ENCODE data around the gene ROPN1L. TPM values are rescaled to one million over a fixed set of nuclear protein-coding genes. Genes with fewer than 3 reads are reported as not detected.

Gene ROPN1L
- polyA plus RNA-seq, 1 donor from 2014 or later: 0.52 TPM

DNA sequence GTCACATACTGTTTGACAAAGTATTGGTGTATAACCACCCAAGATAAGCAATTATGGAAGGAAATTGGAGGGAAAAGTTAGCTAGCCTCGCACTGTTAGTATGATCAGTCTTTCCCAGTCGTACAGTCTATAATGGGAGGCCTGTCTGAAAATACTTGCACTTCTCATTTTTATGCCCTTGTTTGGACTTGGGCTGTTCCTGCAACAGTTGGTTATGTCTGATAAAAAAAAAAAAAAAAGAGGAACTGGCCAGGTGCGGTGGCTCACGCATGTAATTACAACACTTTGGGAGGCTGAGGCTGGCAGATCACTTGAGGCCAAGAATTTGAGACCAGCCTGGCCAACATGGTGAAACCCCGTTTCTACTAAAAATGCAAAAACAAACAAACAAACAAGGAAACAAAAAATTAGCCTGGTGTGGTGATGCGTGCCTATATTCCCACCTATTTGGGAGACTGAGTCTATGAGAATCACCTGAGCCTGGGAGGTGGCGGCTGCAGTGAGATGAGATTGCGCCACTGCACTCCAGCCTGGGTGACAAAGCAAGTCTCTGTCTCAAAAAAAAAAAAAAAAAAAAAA, 63.9 kb downstream of the ROPN1L start:
- H3K79me2 ChIP-seq (replicated peaks; ENCODE audit: insufficient read depth, low read length): no peaks in the 10 kb centered on the region
- no peaks in the 10 kb centered on the region for H3F3A ChIP-seq (ENCODE audit: insufficient read depth, low read length, poor library complexity, severe bottlenecking)
- H3K4me2 ChIP-seq (ENCODE audit: low read length): no peak overlapping the region
- H4K20me1 ChIP-seq (ENCODE audit: insufficient read depth): no peaks in the 10 kb centered on the region
- H3K36me3 ChIP-seq (ENCODE audit: insufficient read depth, low read length): no peaks in the 10 kb centered on the region
- no peak overlapping the region for H3K4me3 ChIP-seq (ENCODE audit: low read length)
- TF ChIP-seq, protein P1, sequence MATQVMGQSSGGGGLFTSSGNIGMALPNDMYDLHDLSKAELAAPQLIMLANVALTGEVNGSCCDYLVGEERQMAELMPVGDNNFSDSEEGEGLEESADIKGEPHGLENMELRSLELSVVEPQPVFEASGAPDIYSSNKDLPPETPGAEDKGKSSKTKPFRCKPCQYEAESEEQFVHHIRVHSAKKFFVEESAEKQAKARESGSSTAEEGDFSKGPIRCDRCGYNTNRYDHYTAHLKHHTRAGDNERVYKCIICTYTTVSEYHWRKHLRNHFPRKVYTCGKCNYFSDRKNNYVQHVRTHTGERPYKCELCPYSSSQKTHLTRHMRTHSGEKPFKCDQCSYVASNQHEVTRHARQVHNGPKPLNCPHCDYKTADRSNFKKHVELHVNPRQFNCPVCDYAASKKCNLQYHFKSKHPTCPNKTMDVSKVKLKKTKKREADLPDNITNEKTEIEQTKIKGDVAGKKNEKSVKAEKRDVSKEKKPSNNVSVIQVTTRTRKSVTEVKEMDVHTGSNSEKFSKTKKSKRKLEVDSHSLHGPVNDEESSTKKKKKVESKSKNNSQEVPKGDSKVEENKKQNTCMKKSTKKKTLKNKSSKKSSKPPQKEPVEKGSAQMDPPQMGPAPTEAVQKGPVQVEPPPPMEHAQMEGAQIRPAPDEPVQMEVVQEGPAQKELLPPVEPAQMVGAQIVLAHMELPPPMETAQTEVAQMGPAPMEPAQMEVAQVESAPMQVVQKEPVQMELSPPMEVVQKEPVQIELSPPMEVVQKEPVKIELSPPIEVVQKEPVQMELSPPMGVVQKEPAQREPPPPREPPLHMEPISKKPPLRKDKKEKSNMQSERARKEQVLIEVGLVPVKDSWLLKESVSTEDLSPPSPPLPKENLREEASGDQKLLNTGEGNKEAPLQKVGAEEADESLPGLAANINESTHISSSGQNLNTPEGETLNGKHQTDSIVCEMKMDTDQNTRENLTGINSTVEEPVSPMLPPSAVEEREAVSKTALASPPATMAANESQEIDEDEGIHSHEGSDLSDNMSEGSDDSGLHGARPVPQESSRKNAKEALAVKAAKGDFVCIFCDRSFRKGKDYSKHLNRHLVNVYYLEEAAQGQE (IDR thresholded peaks at IDR 0.05; ENCODE audit: borderline replicate concordance): no peak
- TF ChIP-seq, protein P2, sequence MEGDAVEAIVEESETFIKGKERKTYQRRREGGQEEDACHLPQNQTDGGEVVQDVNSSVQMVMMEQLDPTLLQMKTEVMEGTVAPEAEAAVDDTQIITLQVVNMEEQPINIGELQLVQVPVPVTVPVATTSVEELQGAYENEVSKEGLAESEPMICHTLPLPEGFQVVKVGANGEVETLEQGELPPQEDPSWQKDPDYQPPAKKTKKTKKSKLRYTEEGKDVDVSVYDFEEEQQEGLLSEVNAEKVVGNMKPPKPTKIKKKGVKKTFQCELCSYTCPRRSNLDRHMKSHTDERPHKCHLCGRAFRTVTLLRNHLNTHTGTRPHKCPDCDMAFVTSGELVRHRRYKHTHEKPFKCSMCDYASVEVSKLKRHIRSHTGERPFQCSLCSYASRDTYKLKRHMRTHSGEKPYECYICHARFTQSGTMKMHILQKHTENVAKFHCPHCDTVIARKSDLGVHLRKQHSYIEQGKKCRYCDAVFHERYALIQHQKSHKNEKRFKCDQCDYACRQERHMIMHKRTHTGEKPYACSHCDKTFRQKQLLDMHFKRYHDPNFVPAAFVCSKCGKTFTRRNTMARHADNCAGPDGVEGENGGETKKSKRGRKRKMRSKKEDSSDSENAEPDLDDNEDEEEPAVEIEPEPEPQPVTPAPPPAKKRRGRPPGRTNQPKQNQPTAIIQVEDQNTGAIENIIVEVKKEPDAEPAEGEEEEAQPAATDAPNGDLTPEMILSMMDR (IDR thresholded peaks at IDR 0.05; ENCODE audit: poor library complexity, severe bottlenecking): no peak
- no peak for TF ChIP-seq POLR2AphosphoS5 (IDR thresholded peaks at IDR 0.05)
- no peak for TF ChIP-seq TAF1 (IDR thresholded peaks at IDR 0.05; ENCODE audit: low read depth)
- TF ChIP-seq EZH2 (IDR thresholded peaks at IDR 0.05; ENCODE audit: borderline replicate concordance, insufficient read depth, low read length, poor library complexity, severe bottlenecking): no peak
- no peak for TF ChIP-seq MXI1 (conservative IDR thresholded peaks at IDR 0.05; ENCODE audit: poor library complexity, severe bottlenecking)
- TF ChIP-seq SMC3 (conservative IDR thresholded peaks at IDR 0.05; ENCODE audit: poor library complexity): no peak
- TF ChIP-seq EP300 (conservative IDR thresholded peaks at IDR 0.05; ENCODE audit: poor library complexity, severe bottlenecking): no peak
- TF ChIP-seq RAD21 (conservative IDR thresholded peaks at IDR 0.05): no peak
- no peaks in the 10 kb centered on the region for H3K9me3 ChIP-seq (ENCODE audit: low read length)
- H2AFZ ChIP-seq (ENCODE audit: low read depth, low read length): no peak overlapping the region
- H3K9ac ChIP-seq (ENCODE audit: low read length): no peak overlapping the region
- no peaks in the 10 kb centered on the region for H3K9me2 ChIP-seq (ENCODE audit: insufficient read depth, low read length)
- no peak overlapping the region for H3K27ac ChIP-seq (ENCODE audit: low read length)
- no peaks in the 10 kb centered on the region for H3K27me3 ChIP-seq (ENCODE audit: insufficient read depth, low read depth, low read length)

DNA sequence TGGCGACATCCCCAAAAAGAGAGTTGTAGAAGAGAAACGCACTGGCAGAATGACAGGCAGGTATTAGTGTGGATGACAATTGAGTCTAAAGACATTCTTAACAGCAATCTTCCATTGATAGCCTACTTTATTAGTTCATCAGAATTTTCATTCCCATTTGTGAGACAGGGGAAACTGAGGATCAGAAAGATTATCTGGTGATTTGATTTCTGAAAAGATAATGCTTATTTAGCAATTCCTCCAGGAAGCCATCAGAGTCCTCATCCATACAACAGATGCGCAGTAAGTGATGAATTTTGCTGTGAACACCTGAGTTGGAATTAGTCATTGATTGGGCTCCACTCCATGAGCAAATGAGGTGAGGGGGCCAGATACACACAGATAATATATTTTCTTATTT, 64.9 kb downstream of the ROPN1L start:
- no peaks in the 10 kb centered on the region for H3K9me2 ChIP-seq (ENCODE audit: insufficient read depth, low read length)
- no peak overlapping the region for H3K9ac ChIP-seq (ENCODE audit: low read length)
- no peaks in the 10 kb centered on the region for H3K9me3 ChIP-seq (ENCODE audit: low read length)
- H3K4me3 ChIP-seq (ENCODE audit: low read length): no peak overlapping the region
- H4K20me1 ChIP-seq (ENCODE audit: insufficient read depth): no peaks in the 10 kb centered on the region
- no peaks in the 10 kb centered on the region for H3K36me3 ChIP-seq (ENCODE audit: insufficient read depth, low read length)
- H2AFZ ChIP-seq (ENCODE audit: low read depth, low read length): no peak overlapping the region
- no peaks in the 10 kb centered on the region for H3K79me2 ChIP-seq (replicated peaks; ENCODE audit: insufficient read depth, low read length)
- no peak overlapping the region for H3K4me2 ChIP-seq (ENCODE audit: low read length)
- no peaks in the 10 kb centered on the region for H3F3A ChIP-seq (ENCODE audit: insufficient read depth, low read length, poor library complexity, severe bottlenecking)
- H3K27ac ChIP-seq (ENCODE audit: low read length): no peak overlapping the region
- H3K27me3 ChIP-seq (ENCODE audit: insufficient read depth, low read depth, low read length): no peaks in the 10 kb centered on the region
- TF ChIP-seq, protein P2 (IDR thresholded peaks at IDR 0.05; ENCODE audit: poor library complexity, severe bottlenecking): no peak
- TF ChIP-seq SMC3 (conservative IDR thresholded peaks at IDR 0.05; ENCODE audit: poor library complexity) (no peak), EZH2 (IDR thresholded peaks at IDR 0.05; ENCODE audit: borderline replicate concordance, insufficient read depth, low read length, poor library complexity, severe bottlenecking) (no peak), POLR2AphosphoS5 (IDR thresholded peaks at IDR 0.05) (no peak), EP300 (conservative IDR thresholded peaks at IDR 0.05; ENCODE audit: poor library complexity, severe bottlenecking) (no peak), TAF1 (IDR thresholded peaks at IDR 0.05; ENCODE audit: low read depth) (no peak), RAD21 (conservative IDR thresholded peaks at IDR 0.05) (no peak), MXI1 (conservative IDR thresholded peaks at IDR 0.05; ENCODE audit: poor library complexity, severe bottlenecking) (no peak)
- TF ChIP-seq, protein P1 (IDR thresholded peaks at IDR 0.05; ENCODE audit: borderline replicate concordance): no peak
